Neural cell (in vitro differentiated cells): ENCODE data around the gene MTMR3. TPM values are rescaled to one million over a fixed set of nuclear protein-coding genes. Genes with fewer than 3 reads are reported as not detected.

Source experiments
- H2AFZ ChIP-seq: fragments of 200-600, 300-800 bp; sonication (generic), shearing (Covaris generic); 2 replicates; pipeline ENCODE4 v1.6.0; 2014; ENCODE audit warnings: low read depth, mild to moderate bottlenecking, antibody characterized with exemption, low read length, moderate library complexity
- H3F3A ChIP-seq: fragments of 200-600 bp; shearing (Covaris generic); 2 replicates; pipeline ENCODE4 v1.6.1; 2016; ENCODE audit warnings: mild to moderate bottlenecking, moderate library complexity, mixed read lengths, antibody characterized with exemption, low read length; ENCODE audit not compliant: insufficient read depth, poor library complexity, severe bottlenecking
- H3K27ac ChIP-seq: fragments of 200-600, 300-800 bp; sonication (generic), shearing (Covaris generic); 2 replicates; pipeline ENCODE4 v1.5.1; 2014; ENCODE audit warnings: mild to moderate bottlenecking, low read length, moderate library complexity
- H3K27me3 ChIP-seq: fragments of 300-800, 200-600 bp; sonication (generic), shearing (Covaris generic); 2 replicates; pipeline ENCODE4 v1.6.0; 2014; ENCODE audit warnings: mild to moderate bottlenecking, low read depth, low read length, moderate library complexity; ENCODE audit not compliant: insufficient read depth
- H3K36me3 ChIP-seq: fragments of 300-800, 200-600 bp; sonication (generic), shearing (Covaris generic); 2 replicates; pipeline ENCODE4 v1.5.1; 2014; ENCODE audit warnings: mild to moderate bottlenecking, antibody characterized with exemption, low read length, moderate library complexity; ENCODE audit not compliant: insufficient read depth
- H3K4me2 ChIP-seq: fragments of 300-800, 200-600 bp; sonication (generic), shearing (Covaris generic); 2 replicates; pipeline ENCODE4 v1.6.0; 2014; ENCODE audit warnings: mild to moderate bottlenecking, low read length
- H3K4me3 ChIP-seq: fragments of 300-800, 200-600 bp; sonication (generic), shearing (Covaris generic); 2 replicates; pipeline ENCODE4 v1.5.1; 2014; ENCODE audit warnings: mild to moderate bottlenecking, low read length, moderate library complexity
- H3K79me2 ChIP-seq: fragments of 200-600 bp; shearing (Covaris generic); replicated peaks from 2 replicates; pipeline ENCODE4 v1.6.0; 2014; ENCODE audit warnings: mild to moderate bottlenecking, low read length, moderate library complexity; ENCODE audit not compliant: insufficient read depth
- H3K9ac ChIP-seq: fragments of 300-800, 200-600 bp; sonication (generic), shearing (Covaris generic); 2 replicates; pipeline ENCODE4 v1.6.1; 2016; ENCODE audit warnings: mild to moderate bottlenecking, low read length, mixed read lengths
- H3K9me2 ChIP-seq: fragments of 200-600 bp; shearing (Covaris generic); 2 replicates; pipeline ENCODE4 v1.6.1; 2016; ENCODE audit warnings: mild to moderate bottlenecking, low read length, mixed read lengths; ENCODE audit not compliant: insufficient read depth
- H3K9me3 ChIP-seq: fragments of 200-600, 300-800 bp; sonication (generic), shearing (Covaris generic); 2 replicates; pipeline ENCODE4 v1.6.1; 2016; ENCODE audit warnings: mild to moderate bottlenecking, mixed run types, low read length, moderate library complexity, mixed read lengths
- H4K20me1 ChIP-seq: fragments of 200-600 bp; shearing (Covaris generic); 2 replicates; pipeline ENCODE4 v1.6.1; 2016; ENCODE audit warnings: mild to moderate bottlenecking, mixed run types; ENCODE audit not compliant: insufficient read depth
- EP300 ChIP-seq: fragments of 450-650 bp; conservative IDR thresholded peaks from 2 replicates; pipeline ENCODE4 v1.6.1; 2014; ENCODE audit warnings: antibody characterized with exemption, mild to moderate bottlenecking, moderate library complexity; ENCODE audit not compliant: poor library complexity, severe bottlenecking
- EZH2 ChIP-seq: fragments of 200-600, 300-800 bp; shearing (Covaris generic), sonication (generic); IDR thresholded peaks from 2 replicates; pipeline ENCODE4 v1.6.1; 2014; ENCODE audit warnings: antibody characterized with exemption, low read length, borderline replicate concordance, mild to moderate bottlenecking; ENCODE audit not compliant: insufficient read depth, poor library complexity, severe bottlenecking
- MXI1 ChIP-seq: fragments of 450-650 bp; conservative IDR thresholded peaks from 2 replicates; pipeline ENCODE4 v1.6.1; 2014; ENCODE audit warnings: antibody characterized with exemption, mild to moderate bottlenecking; ENCODE audit not compliant: poor library complexity, severe bottlenecking
- POLR2AphosphoS5 ChIP-seq: IDR thresholded peaks from 2 replicates; pipeline ENCODE4 v1.6.1; 2012
- RAD21 ChIP-seq: fragments of 450-650 bp; conservative IDR thresholded peaks from 2 replicates; pipeline ENCODE4 v1.6.1; 2014; ENCODE audit warnings: antibody characterized with exemption, mild to moderate bottlenecking, moderate library complexity
- SMC3 ChIP-seq: fragments of 450-650 bp; conservative IDR thresholded peaks from 2 replicates; pipeline ENCODE4 v1.6.1; 2014; ENCODE audit warnings: antibody characterized with exemption, mild to moderate bottlenecking, moderate library complexity; ENCODE audit not compliant: poor library complexity
- TAF1 ChIP-seq: IDR thresholded peaks from 2 replicates; pipeline ENCODE4 v1.6.1; 2012; ENCODE audit warnings: low read depth
- polyA plus RNA-seq: library from polyadenylated mRNA; depleted of rRNA; stranded (reverse); fragments of >200 nt; gene quantifications from 2 replicates; pipeline ENCODE4 v1.2.3, GENCODE V29; 2014
- TF ChIP-seq, protein P1 (sequence below): fragments of 450-650 bp; IDR thresholded peaks from 2 replicates; pipeline ENCODE4 v1.5.1; 2014; ENCODE audit warnings: antibody characterized with exemption, mild to moderate bottlenecking, moderate library complexity; ENCODE audit not compliant: poor library complexity, severe bottlenecking
- TF ChIP-seq, protein P2 (sequence below): IDR thresholded peaks from 2 replicates; pipeline ENCODE4 v1.6.1; 2012; ENCODE audit warnings: borderline replicate concordance

MTMR3 gene
- polyA plus RNA-seq, 1 donor from 2014 or later: 46.7 TPM

DNA sequence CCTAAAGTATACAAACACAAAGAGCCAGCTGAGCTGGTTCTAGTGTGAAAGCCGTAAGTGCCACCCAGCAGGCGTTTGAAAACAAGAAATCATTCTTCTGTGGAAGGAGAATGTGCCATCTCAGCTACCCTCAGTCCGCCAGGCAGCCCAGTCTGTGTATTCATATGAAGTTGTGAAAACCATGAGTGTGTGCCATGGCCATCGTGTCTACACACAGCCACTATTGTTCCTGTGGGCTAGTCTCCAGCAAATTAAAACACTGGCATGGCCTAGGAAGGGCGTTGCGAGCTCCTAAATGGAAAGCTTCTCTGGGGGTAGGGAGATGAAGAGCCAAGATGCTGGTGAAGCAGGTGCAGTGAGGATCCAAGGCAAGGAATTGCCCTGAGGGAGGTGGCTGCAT is 145.8 kb downstream of the MTMR3 start:
- H3K27me3 ChIP-seq: no peaks in the 10 kb centered on the region

DNA sequence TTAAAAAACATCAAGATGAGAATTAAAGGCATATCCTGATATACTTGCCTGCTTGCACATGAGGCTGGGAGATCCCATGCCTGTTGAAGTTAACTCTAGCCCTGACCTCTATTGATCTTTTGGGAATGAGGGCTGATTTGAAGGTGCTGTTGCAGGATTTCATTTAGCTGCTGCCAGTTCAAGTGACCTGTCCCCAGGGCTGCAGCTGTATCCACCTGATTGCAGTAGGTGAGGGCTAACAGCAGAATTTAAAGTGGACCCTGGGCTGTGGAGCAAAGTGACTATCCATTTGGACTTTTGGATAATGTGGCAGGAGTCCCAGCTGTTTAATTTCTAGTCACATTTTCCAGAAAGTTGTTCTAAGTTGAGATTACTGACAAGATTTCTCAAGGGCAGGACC is 146.5 kb downstream of the MTMR3 start:
- Histone ChIP-seq H4K20me1 (no peaks in the 10 kb centered on the region), H3K36me3 (peaks cover 11% of the 10 kb centered on the region), H3K9me3 (no peaks in the 10 kb centered on the region), H3F3A (no peaks in the 10 kb centered on the region), H3K4me3 (no peak overlapping the region), H3K4me2 (no peak overlapping the region), H2AFZ (no peak overlapping the region), H3K27ac (no peak overlapping the region), H3K9ac (no peak overlapping the region), H3K79me2 (no peaks in the 10 kb centered on the region), H3K27me3 (no peaks in the 10 kb centered on the region), H3K9me2 (no peaks in the 10 kb centered on the region)
- TF ChIP-seq SMC3: no peak
- TF ChIP-seq MXI1: no peak
- no peak for TF ChIP-seq TAF1
- TF ChIP-seq, protein P1, sequence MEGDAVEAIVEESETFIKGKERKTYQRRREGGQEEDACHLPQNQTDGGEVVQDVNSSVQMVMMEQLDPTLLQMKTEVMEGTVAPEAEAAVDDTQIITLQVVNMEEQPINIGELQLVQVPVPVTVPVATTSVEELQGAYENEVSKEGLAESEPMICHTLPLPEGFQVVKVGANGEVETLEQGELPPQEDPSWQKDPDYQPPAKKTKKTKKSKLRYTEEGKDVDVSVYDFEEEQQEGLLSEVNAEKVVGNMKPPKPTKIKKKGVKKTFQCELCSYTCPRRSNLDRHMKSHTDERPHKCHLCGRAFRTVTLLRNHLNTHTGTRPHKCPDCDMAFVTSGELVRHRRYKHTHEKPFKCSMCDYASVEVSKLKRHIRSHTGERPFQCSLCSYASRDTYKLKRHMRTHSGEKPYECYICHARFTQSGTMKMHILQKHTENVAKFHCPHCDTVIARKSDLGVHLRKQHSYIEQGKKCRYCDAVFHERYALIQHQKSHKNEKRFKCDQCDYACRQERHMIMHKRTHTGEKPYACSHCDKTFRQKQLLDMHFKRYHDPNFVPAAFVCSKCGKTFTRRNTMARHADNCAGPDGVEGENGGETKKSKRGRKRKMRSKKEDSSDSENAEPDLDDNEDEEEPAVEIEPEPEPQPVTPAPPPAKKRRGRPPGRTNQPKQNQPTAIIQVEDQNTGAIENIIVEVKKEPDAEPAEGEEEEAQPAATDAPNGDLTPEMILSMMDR: no peak
- TF ChIP-seq POLR2AphosphoS5: no peak
- TF ChIP-seq RAD21: no peak
- TF ChIP-seq EP300: no peak
- TF ChIP-seq EZH2: no peak
- TF ChIP-seq, protein P2, sequence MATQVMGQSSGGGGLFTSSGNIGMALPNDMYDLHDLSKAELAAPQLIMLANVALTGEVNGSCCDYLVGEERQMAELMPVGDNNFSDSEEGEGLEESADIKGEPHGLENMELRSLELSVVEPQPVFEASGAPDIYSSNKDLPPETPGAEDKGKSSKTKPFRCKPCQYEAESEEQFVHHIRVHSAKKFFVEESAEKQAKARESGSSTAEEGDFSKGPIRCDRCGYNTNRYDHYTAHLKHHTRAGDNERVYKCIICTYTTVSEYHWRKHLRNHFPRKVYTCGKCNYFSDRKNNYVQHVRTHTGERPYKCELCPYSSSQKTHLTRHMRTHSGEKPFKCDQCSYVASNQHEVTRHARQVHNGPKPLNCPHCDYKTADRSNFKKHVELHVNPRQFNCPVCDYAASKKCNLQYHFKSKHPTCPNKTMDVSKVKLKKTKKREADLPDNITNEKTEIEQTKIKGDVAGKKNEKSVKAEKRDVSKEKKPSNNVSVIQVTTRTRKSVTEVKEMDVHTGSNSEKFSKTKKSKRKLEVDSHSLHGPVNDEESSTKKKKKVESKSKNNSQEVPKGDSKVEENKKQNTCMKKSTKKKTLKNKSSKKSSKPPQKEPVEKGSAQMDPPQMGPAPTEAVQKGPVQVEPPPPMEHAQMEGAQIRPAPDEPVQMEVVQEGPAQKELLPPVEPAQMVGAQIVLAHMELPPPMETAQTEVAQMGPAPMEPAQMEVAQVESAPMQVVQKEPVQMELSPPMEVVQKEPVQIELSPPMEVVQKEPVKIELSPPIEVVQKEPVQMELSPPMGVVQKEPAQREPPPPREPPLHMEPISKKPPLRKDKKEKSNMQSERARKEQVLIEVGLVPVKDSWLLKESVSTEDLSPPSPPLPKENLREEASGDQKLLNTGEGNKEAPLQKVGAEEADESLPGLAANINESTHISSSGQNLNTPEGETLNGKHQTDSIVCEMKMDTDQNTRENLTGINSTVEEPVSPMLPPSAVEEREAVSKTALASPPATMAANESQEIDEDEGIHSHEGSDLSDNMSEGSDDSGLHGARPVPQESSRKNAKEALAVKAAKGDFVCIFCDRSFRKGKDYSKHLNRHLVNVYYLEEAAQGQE: no peak

More for the DNA sequence above, 145.8 kb downstream of the MTMR3 start:
- Histone ChIP-seq H2AFZ (no peak overlapping the region), H3K4me3 (no peak overlapping the region), H4K20me1 (no peaks in the 10 kb centered on the region), H3K9ac (no peak overlapping the region), H3K4me2 (no peak overlapping the region), H3K9me2 (no peaks in the 10 kb centered on the region), H3K36me3 (peaks cover 11% of the 10 kb centered on the region), H3F3A (no peaks in the 10 kb centered on the region), H3K79me2 (no peaks in the 10 kb centered on the region), H3K9me3 (no peaks in the 10 kb centered on the region), H3K27ac (no peak overlapping the region)
- TF ChIP-seq EZH2 (no peak), POLR2AphosphoS5 (no peak)

DNA sequence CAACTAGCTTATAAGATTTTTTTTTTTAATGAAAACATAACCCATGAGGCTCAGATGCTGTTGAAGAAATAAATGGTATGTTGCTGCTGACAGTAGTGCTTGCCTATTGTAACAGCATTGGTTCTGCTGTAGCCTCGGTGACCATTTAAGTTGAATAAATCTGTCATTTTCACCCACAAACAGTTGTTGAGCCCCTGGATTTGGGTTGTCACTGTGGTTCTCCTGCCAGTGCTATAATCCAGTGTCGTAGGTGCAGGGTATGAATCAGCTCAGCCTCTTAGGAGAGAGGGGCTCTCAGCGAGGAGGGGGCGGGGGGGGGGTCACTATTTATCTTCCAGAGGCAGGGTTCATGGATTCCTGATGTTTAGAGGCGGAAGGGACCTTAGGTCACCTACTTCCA is 147.4 kb downstream of the MTMR3 start:
- no peak overlapping the region for H3K4me3 ChIP-seq

More for the DNA sequence above, 147.4 kb downstream of the MTMR3 start:
- Histone ChIP-seq H3K9me3 (no peaks in the 10 kb centered on the region), H4K20me1 (no peaks in the 10 kb centered on the region), H3F3A (no peaks in the 10 kb centered on the region), H3K36me3 (peaks cover 11% of the 10 kb centered on the region), H3K9ac (no peak overlapping the region), H3K79me2 (no peaks in the 10 kb centered on the region), H3K9me2 (no peaks in the 10 kb centered on the region), H3K4me2 (no peak overlapping the region), H3K27me3 (no peaks in the 10 kb centered on the region), H2AFZ (no peak overlapping the region), H3K27ac (no peak overlapping the region)
- TF ChIP-seq TAF1: no peak
- TF ChIP-seq EZH2: no peak
- no peak for TF ChIP-seq RAD21
- TF ChIP-seq, protein P1: no peak
- TF ChIP-seq SMC3: no peak
- TF ChIP-seq POLR2AphosphoS5: no peak
- TF ChIP-seq MXI1: no peak
- TF ChIP-seq, protein P2: no peak
- TF ChIP-seq EP300: no peak
